ENCODE data around the gene FAM3C.

Gene FAM3C

GRCh38 chr7:121410829-121411596, 14.9 kb upstream of the FAM3C start:
- no peak for DNase-seq

DNA sequence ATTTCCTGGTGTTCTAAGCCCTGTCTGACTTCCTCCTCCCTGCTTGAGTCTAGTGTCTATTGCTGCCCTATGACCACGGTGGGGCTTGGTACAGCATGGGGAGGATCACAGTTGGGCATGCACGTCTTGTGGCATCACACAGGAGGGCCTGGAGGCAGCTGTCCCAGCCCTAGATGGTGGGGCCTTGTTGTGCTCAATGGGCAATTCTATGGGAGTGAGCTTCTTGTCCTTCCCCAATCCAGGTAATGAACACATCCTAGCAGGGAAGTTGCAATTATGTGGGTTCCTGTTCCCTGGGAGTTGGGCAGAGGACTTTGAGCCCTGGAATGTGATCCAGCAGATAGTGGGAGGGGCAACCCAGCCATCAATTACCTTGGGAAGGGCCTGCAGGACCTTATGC, 10.8 kb upstream of the FAM3C start:
- no peak for DNase-seq

DNA sequence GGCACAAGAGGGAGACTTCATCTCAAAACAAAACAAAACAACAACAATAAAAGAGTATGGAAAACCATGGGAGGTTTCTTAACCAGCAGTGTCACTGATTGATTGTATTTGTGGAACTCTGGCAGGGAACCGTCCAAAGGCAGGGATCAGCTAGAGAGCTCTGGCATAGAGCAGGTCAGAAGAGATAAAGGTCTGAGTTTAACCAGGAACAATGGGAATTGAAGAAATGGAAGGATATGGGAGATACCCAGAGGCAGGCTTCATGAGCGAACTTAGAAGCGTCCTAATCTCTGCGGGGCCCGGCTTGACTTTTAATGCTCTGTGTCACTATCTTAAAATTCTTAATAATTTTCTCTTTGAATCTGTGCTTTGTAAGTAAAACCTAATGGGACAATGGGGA, 10.4 kb upstream of the FAM3C start:
- no peak for DNase-seq

- no peak for DNase-seq
Observed at GRCh38 chr7:121404348-121404747, 8.2 kb upstream of the FAM3C start.

- DNase-seq, result no peak
Observed at GRCh38 chr7:121402701-121403100, 6.6 kb upstream of the FAM3C start.

- DNase-seq, result no peak
Observed at GRCh38 chr7:121401896-121402295, 5.8 kb upstream of the FAM3C start.

- DNase-seq, result peak in 3 of 14 donors; percentile 2 to 39 (median 13)
Observed at GRCh38 chr7:121398246-121398645, 2.1 kb upstream of the FAM3C start.

GRCh38 chr7:121397822-121398221, 1.7 kb upstream of the FAM3C start:
- DNase-seq, result no peak

GRCh38 chr7:121397361-121397760, 1.3 kb upstream of the FAM3C start:
- DNase-seq, result peak in 1 of 14 donors; percentile 17

DNA sequence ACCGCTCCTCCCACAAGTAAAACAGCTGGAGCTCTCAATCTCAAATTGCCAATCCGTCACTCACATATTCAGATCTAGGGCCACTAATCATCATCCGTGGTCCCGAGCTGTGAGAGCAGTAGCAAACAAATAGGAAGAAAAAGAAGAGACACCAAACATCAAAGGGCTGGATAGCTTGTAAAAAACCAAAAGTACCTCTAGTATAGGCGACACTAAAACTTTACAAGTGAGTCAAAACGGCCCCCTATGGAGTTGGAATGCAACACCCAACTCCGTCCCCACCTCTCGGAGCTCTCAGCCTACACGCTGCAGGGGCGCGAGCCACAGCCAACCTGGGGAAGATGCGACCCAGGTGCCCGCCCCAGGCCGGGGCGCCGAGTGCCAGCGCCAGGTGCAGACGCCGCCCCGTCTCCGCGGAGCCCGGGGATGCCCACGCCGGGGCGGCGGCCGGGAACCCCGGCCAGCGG, 581 bp downstream of the FAM3C start:
- peak in 2 of 14 donors; percentile 34 to 47 for DNase-seq

- peak in 1 of 14 donors; percentile 15 for DNase-seq
Observed at GRCh38 chr7:121394709-121395140, 1.4 kb downstream of the FAM3C start.

- no peak for DNase-seq
Observed at GRCh38 chr7:121393005-121393366, 3.1 kb downstream of the FAM3C start.

- DNase-seq, result no peak
Observed at GRCh38 chr7:121392277-121393004, 3.7 kb downstream of the FAM3C start.

- DNase-seq, result no peak
Observed at GRCh38 chr7:121391686-121392085, 4.4 kb downstream of the FAM3C start.

DNA sequence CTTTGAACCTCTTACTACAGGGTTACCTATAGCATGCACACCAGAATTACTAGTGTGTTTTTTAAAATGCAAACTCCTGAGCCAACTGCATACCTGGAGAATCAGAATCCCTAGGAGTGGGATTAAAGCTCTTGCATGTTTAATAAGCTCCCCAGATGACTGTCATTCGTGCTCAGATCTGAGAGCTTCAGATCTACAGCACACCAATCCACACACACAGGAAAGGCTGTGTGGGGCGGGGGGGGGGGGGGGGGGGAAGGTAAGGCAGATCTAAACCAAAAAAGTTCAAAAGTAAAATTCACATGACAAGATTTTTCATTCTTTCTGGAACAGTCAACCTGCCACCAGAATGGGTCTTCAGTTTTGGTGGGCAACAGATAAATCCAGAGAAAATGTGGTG, 5.5 kb downstream of the FAM3C start:
- DNase-seq, result no peak

- DNase-seq, result no peak
Observed at GRCh38 chr7:121390109-121390508, 6.0 kb downstream of the FAM3C start.

DNA sequence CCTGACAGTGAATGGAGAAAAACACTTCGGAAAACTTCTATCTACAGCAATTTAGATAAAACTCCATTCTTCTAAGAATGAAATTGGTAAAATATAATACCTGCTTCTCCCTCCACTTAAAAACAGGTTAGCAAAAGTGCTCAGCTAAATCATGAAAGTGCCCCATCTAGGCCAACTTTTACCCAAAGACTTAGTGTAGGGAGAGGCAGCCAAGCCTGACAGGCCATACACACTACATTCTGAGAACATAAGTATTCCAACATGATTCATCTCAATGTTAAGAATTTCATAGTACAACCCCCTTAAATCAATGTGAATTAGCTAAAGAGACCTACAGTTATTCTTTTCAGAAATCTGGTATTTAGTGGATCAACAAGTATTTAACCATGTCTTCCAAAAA, 7.2 kb downstream of the FAM3C start:
- no peak for DNase-seq

GRCh38 chr7:121385800-121386179, 10.3 kb downstream of the FAM3C start:
- no peak for DNase-seq

DNA sequence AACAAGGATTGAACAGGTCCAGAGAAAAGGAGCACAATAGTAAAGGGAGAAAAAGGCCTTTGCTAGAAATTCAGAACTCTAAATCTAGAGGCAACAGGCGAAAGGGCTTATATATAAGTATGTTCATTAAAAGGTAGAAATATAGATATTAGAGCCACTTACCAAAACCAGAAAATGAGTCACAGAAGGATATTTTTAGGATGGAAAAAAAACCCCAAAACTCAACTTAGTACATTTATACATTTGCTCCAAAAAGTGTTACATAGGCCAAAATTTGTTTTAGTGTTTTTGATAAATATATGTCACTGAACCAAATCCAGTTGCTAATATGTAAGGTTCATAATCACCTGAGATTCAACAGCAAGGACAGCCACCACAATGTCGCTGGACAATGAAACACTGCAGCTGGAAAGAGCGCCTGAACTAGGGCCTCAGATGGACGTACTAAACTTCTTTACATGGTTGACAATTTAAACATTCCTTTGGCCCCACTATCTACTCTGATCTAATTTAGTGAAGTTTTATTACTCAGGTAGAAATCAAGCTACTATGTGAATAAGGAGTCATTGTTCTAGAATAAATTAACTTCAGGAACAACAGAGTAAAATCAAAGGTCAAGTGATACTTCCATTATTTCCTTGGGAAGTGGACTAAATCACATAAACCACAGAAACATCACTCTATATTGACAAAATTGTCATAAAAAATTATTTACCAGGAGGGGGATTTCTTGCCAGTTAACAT, 10.9 kb downstream of the FAM3C start:
- DNase-seq, result no peak

DNA sequence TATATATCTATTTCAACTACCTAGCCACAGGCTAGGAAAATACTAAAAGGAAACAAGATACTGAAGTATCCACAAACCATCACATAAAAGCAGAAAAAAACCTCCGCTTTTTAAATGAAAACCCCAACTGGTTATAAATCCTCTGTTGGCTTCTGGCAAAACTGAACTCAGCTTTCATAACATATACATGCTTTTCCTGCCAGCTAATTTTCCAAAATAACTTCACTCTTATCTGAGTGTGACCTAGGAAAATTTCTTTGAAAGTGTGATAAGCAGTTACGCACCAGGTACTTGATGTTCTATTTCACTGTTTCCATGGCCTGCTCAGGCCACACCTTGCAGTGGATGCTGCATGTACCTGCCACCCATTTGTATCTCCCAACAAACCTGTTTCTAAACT, 11.8 kb downstream of the FAM3C start:
- DNase-seq, result no peak

DNA sequence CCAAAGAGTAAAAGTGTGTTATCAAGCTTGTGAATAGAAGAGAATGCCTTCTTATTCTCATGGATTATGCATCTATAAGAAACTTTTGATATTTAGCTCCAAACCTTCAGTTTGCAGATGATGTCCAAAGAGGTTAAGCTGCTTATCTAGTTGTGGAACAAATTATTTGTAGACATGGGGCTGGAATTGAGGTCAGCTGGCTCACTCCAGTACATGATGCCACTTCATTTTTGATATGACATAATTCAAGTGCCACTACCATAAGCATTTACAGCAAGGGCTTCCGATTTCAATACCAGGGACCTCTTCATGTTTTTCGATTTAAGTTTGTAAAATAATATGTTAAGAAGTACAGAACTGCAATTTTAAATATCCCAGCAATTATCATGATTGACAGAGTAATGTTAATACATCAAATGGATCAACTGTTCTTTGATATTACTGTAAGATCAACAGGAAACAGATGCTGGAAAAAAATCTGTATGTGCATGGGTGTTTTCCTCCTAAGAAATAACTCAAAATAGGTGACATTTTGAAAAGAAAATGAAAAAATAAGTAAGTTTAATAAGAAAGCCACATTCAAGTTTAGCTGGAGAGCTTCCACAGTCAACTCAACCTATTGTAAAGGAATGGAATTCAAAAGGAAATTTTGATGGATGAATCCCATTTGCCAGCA, 12.7 kb downstream of the FAM3C start:
- DNase-seq, result no peak

- DNase-seq, result no peak
Observed at GRCh38 chr7:121382473-121382872, 13.6 kb downstream of the FAM3C start.

GRCh38 chr7:121379930-121380329, 16.2 kb downstream of the FAM3C start:
- DNase-seq, result no peak
